Measurements from ENCODE around the gene UBALD2.
A peak's percentile ranks its signal among the peaks of the same experiment; 100 is the strongest.
"Not testable (repeated sequence)": the region's sequence is repeated elsewhere in the genome, so short reads cannot be mapped to it uniquely, and the experiment has no call there.

The UBALD2 gene

GRCh38 chr17:76254275-76254674 lies 10.9 kb upstream of the UBALD2 start:
- peaks cover 37% of the 10 kb centered on the region for H3K4me1 ChIP-seq (ENCODE audit: control insufficient read depth, insufficient read depth, low read length, poor library complexity, severe bottlenecking)
- no peak overlapping the region for H3K27ac ChIP-seq (ENCODE audit: insufficient read depth, low read length, poor library complexity, severe bottlenecking)
- no peaks in the 10 kb centered on the region for H3K9me3 ChIP-seq (ENCODE audit: control insufficient read depth, low read length)
- H3K4me3 ChIP-seq (ENCODE audit: insufficient read depth, low read depth, low read length, poor library complexity, severe bottlenecking), result no peak overlapping the region
- no peak for DNase-seq
- H3K27me3 ChIP-seq (replicated peaks; ENCODE audit: control insufficient read depth, insufficient read depth, low read length, poor library complexity, severe bottlenecking), result no peaks in the 10 kb centered on the region
- H3K36me3 ChIP-seq (ENCODE audit: control insufficient read depth, insufficient read depth, low read length), result no peaks in the 10 kb centered on the region

- Histone ChIP-seq H3K9me3 (ENCODE audit: control insufficient read depth, low read length) (no peaks in the 10 kb centered on the region), H3K36me3 (ENCODE audit: control insufficient read depth, insufficient read depth, low read length) (no peaks in the 10 kb centered on the region), H3K4me1 (ENCODE audit: control insufficient read depth, insufficient read depth, low read length, poor library complexity, severe bottlenecking) (peaks cover 37% of the 10 kb centered on the region), H3K27ac (ENCODE audit: insufficient read depth, low read length, poor library complexity, severe bottlenecking) (no peak overlapping the region), H3K4me3 (ENCODE audit: insufficient read depth, low read depth, low read length, poor library complexity, severe bottlenecking) (no peak overlapping the region), H3K27me3 (replicated peaks; ENCODE audit: control insufficient read depth, insufficient read depth, low read length, poor library complexity, severe bottlenecking) (no peaks in the 10 kb centered on the region)
- no peak for DNase-seq
Observed at GRCh38 chr17:76255801-76256429, 9.2 kb upstream of the UBALD2 start.

- not testable (repeated sequence) for H3K27ac ChIP-seq (ENCODE audit: insufficient read depth, low read length, poor library complexity, severe bottlenecking); H3K36me3 ChIP-seq (ENCODE audit: control insufficient read depth, insufficient read depth, low read length); DNase-seq
Observed at GRCh38 chr17:76256430-76257050, 8.6 kb upstream of the UBALD2 start.

GRCh38 chr17:76260220-76260619 lies 4.9 kb upstream of the UBALD2 start:
- no peaks in the 10 kb centered on the region for H3K9me3 ChIP-seq (ENCODE audit: control insufficient read depth, low read length)
- H3K4me1 ChIP-seq (ENCODE audit: control insufficient read depth, insufficient read depth, low read length, poor library complexity, severe bottlenecking), result peaks cover 12% of the 10 kb centered on the region
- no peak overlapping the region for H3K4me3 ChIP-seq (ENCODE audit: insufficient read depth, low read depth, low read length, poor library complexity, severe bottlenecking)
- no peaks in the 10 kb centered on the region for H3K27me3 ChIP-seq (replicated peaks; ENCODE audit: control insufficient read depth, insufficient read depth, low read length, poor library complexity, severe bottlenecking)
- no peak overlapping the region for H3K27ac ChIP-seq (ENCODE audit: insufficient read depth, low read length, poor library complexity, severe bottlenecking)
- H3K36me3 ChIP-seq (ENCODE audit: control insufficient read depth, insufficient read depth, low read length), result no peaks in the 10 kb centered on the region
- DNase-seq, result no peak

More at GRCh38 chr17:76256430-76257050, 8.6 kb upstream of the UBALD2 start:
- H3K27me3 ChIP-seq (replicated peaks; ENCODE audit: control insufficient read depth, insufficient read depth, low read length, poor library complexity, severe bottlenecking); H3K9me3 ChIP-seq (ENCODE audit: control insufficient read depth, low read length); H3K4me3 ChIP-seq (ENCODE audit: insufficient read depth, low read depth, low read length, poor library complexity, severe bottlenecking): not testable (repeated sequence)
- peaks cover 35% of the 10 kb centered on the region for H3K4me1 ChIP-seq (ENCODE audit: control insufficient read depth, insufficient read depth, low read length, poor library complexity, severe bottlenecking)

- H3K36me3 ChIP-seq (ENCODE audit: control insufficient read depth, insufficient read depth, low read length), result no peaks in the 10 kb centered on the region
- H3K9me3 ChIP-seq (ENCODE audit: control insufficient read depth, low read length), result no peaks in the 10 kb centered on the region
- peaks cover 12% of the 10 kb centered on the region for H3K4me1 ChIP-seq (ENCODE audit: control insufficient read depth, insufficient read depth, low read length, poor library complexity, severe bottlenecking)
- DNase-seq, result no peak
- H3K27ac ChIP-seq (ENCODE audit: insufficient read depth, low read length, poor library complexity, severe bottlenecking), result no peak overlapping the region
- H3K27me3 ChIP-seq (replicated peaks; ENCODE audit: control insufficient read depth, insufficient read depth, low read length, poor library complexity, severe bottlenecking), result no peaks in the 10 kb centered on the region
- H3K4me3 ChIP-seq (ENCODE audit: insufficient read depth, low read depth, low read length, poor library complexity, severe bottlenecking), result no peak overlapping the region
Observed at GRCh38 chr17:76260669-76261068, 4.5 kb upstream of the UBALD2 start.

- H3K36me3 ChIP-seq (ENCODE audit: control insufficient read depth, insufficient read depth, low read length), result no peaks in the 10 kb centered on the region
- peaks cover 6% of the 10 kb centered on the region for H3K4me1 ChIP-seq (ENCODE audit: control insufficient read depth, insufficient read depth, low read length, poor library complexity, severe bottlenecking)
- no peaks in the 10 kb centered on the region for H3K27me3 ChIP-seq (replicated peaks; ENCODE audit: control insufficient read depth, insufficient read depth, low read length, poor library complexity, severe bottlenecking)
- no peak for DNase-seq
- H3K4me3 ChIP-seq (ENCODE audit: insufficient read depth, low read depth, low read length, poor library complexity, severe bottlenecking), result no peak overlapping the region
- H3K9me3 ChIP-seq (ENCODE audit: control insufficient read depth, low read length), result no peaks in the 10 kb centered on the region
- H3K27ac ChIP-seq (ENCODE audit: insufficient read depth, low read length, poor library complexity, severe bottlenecking), result no peak overlapping the region
Observed at GRCh38 chr17:76261421-76262215, 3.5 kb upstream of the UBALD2 start.

- H3K4me3 ChIP-seq (ENCODE audit: insufficient read depth, low read depth, low read length, poor library complexity, severe bottlenecking), result no peak overlapping the region
- peaks cover 5% of the 10 kb centered on the region for H3K36me3 ChIP-seq (ENCODE audit: control insufficient read depth, insufficient read depth, low read length)
- peaks cover 17% of the 10 kb centered on the region for H3K4me1 ChIP-seq (ENCODE audit: control insufficient read depth, insufficient read depth, low read length, poor library complexity, severe bottlenecking)
- H3K27ac ChIP-seq (ENCODE audit: insufficient read depth, low read length, poor library complexity, severe bottlenecking), result no peak overlapping the region
- no peaks in the 10 kb centered on the region for H3K27me3 ChIP-seq (replicated peaks; ENCODE audit: control insufficient read depth, insufficient read depth, low read length, poor library complexity, severe bottlenecking)
- no peaks in the 10 kb centered on the region for H3K9me3 ChIP-seq (ENCODE audit: control insufficient read depth, low read length)
- no peak for DNase-seq
Observed at GRCh38 chr17:76262732-76263344, 2.3 kb upstream of the UBALD2 start.

GRCh38 chr17:76263896-76264295 lies 1.3 kb upstream of the UBALD2 start:
- H3K27ac ChIP-seq (ENCODE audit: insufficient read depth, low read length, poor library complexity, severe bottlenecking), result peak overlapping the region; percentile 65
- no peaks in the 10 kb centered on the region for H3K9me3 ChIP-seq (ENCODE audit: control insufficient read depth, low read length)
- no peak for DNase-seq
- peaks cover 5% of the 10 kb centered on the region for H3K36me3 ChIP-seq (ENCODE audit: control insufficient read depth, insufficient read depth, low read length)
- no peak overlapping the region for H3K4me3 ChIP-seq (ENCODE audit: insufficient read depth, low read depth, low read length, poor library complexity, severe bottlenecking)
- H3K27me3 ChIP-seq (replicated peaks; ENCODE audit: control insufficient read depth, insufficient read depth, low read length, poor library complexity, severe bottlenecking), result no peaks in the 10 kb centered on the region
- H3K4me1 ChIP-seq (ENCODE audit: control insufficient read depth, insufficient read depth, low read length, poor library complexity, severe bottlenecking), result peaks cover 27% of the 10 kb centered on the region

GRCh38 chr17:76264425-76264754 lies 758 bp upstream of the UBALD2 start:
- no peak for DNase-seq
- peak overlapping the region; percentile 65 for H3K27ac ChIP-seq (ENCODE audit: insufficient read depth, low read length, poor library complexity, severe bottlenecking)
- no peaks in the 10 kb centered on the region for H3K27me3 ChIP-seq (replicated peaks; ENCODE audit: control insufficient read depth, insufficient read depth, low read length, poor library complexity, severe bottlenecking)
- peaks cover 32% of the 10 kb centered on the region for H3K4me1 ChIP-seq (ENCODE audit: control insufficient read depth, insufficient read depth, low read length, poor library complexity, severe bottlenecking)
- H3K9me3 ChIP-seq (ENCODE audit: control insufficient read depth, low read length), result no peaks in the 10 kb centered on the region
- peak overlapping the region; percentile 26 for H3K4me3 ChIP-seq (ENCODE audit: insufficient read depth, low read depth, low read length, poor library complexity, severe bottlenecking)
- peaks cover 7% of the 10 kb centered on the region for H3K36me3 ChIP-seq (ENCODE audit: control insufficient read depth, insufficient read depth, low read length)

Measured in effector memory CD4-positive, alpha-beta T cell (primary cell).